ENCODE data around the gene CSNK1A1L. TPM values are rescaled to one million over a fixed set of nuclear protein-coding genes. Genes with fewer than 3 reads are reported as not detected.

Gene CSNK1A1L
- total RNA-seq, 2 donors from 2014 or later, result not detected

DNA sequence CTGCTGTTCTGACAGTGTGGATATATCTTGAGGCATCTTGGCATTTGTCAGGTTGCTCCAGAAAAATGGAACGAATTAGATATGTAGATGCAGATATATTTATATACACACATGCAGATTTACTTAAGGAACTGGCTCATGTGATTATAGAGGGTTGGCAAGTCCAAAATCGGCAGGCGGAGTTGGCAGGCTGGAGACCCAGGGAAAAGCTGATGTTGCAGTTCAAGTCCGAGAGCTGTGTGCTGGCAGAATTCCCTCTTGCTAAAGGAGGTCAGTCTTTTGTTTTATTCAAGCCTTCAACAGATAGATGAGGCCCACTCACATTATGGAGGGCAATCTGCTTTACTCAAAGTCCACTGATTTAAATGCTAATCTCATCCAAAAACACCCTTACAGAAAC lies 24.4 kb upstream of the CSNK1A1L start:
- ATAC-seq (ENCODE audit: insufficient number of reproducible peaks, low FRiP score, low read depth) (no peak), DNase-seq (ENCODE audit: low spot score) (no peak)
- Histone ChIP-seq H3K27me3 (replicated peaks; ENCODE audit: insufficient read depth) (no peaks in the 10 kb centered on the region), H3K4me1 (ENCODE audit: control insufficient read depth in 1 of 2, low read depth in 2 of 2) (peaks cover 5 to 29% of the 10 kb centered on the region in 2 donors), H3K27ac (no peak overlapping the region), H3K36me3 (no peaks in the 10 kb centered on the region), H3K4me3 (no peak overlapping the region), H3K9me3 (no peaks in the 10 kb centered on the region)
- TF ChIP-seq, protein P1, sequence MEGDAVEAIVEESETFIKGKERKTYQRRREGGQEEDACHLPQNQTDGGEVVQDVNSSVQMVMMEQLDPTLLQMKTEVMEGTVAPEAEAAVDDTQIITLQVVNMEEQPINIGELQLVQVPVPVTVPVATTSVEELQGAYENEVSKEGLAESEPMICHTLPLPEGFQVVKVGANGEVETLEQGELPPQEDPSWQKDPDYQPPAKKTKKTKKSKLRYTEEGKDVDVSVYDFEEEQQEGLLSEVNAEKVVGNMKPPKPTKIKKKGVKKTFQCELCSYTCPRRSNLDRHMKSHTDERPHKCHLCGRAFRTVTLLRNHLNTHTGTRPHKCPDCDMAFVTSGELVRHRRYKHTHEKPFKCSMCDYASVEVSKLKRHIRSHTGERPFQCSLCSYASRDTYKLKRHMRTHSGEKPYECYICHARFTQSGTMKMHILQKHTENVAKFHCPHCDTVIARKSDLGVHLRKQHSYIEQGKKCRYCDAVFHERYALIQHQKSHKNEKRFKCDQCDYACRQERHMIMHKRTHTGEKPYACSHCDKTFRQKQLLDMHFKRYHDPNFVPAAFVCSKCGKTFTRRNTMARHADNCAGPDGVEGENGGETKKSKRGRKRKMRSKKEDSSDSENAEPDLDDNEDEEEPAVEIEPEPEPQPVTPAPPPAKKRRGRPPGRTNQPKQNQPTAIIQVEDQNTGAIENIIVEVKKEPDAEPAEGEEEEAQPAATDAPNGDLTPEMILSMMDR (IDR thresholded peaks at IDR 0.05), result no peak

DNA sequence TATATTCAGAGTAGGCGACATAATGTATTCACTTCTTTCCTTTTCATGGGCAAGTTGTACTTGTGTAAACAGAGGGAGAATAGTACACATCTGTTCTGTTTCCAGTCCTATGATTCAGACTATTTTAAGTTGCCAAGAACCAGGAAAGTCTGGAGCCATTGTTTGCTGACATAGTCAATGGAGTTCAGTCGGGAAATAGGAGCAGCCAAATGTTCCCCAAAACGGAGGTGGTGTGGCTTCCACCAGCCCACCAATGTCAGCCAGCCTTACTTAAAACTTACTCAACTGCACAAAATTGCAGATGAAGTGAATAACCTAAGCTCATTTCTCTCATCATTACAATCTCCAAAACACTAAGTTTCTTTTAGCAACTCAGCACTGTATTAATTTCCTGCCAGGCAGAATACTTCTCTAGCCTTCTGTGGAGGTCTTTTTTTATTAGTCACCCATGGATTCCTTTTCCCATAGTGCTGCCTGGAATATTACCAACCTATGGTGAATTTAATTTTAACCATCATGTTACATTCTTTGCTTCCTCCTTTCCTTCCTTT lies 22.3 kb upstream of the CSNK1A1L start:
- TF ChIP-seq, protein P1 (IDR thresholded peaks at IDR 0.05), result no peak
- DNase-seq (ENCODE audit: low spot score) (no peak), ATAC-seq (ENCODE audit: insufficient number of reproducible peaks, low FRiP score, low read depth) (peak; percentile 86)
- H3K4me1 ChIP-seq (ENCODE audit: control insufficient read depth in 1 of 2, low read depth in 2 of 2), result peaks cover 5 to 21% of the 10 kb centered on the region in 2 donors
- H3K36me3 ChIP-seq, result no peaks in the 10 kb centered on the region
- H3K9me3 ChIP-seq, result no peaks in the 10 kb centered on the region
- H3K27me3 ChIP-seq (replicated peaks; ENCODE audit: insufficient read depth), result no peaks in the 10 kb centered on the region
- peak overlapping the region; percentile 26 for H3K4me3 ChIP-seq
- peak overlapping the region; percentile 40 to 58 for H3K27ac ChIP-seq

DNA sequence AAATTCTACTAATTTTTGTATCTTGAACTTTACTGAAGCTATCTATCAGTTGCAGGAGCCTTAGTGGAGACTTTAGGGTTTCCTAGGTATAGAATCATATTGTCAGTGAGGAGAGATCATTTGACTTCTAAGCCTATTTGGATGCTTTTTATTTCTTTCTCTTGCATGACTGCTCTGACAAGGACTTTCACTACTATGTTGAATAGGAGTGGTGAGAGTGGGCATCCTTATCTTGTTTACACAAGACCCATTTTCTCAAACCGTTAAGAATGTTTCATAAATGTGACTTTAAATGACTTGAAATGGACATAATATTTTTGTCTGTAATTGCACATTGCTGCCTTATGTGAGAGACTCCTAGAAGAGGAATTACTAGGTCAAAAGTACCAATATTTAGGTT lies 17.9 kb upstream of the CSNK1A1L start:
- TF ChIP-seq, protein P1 (IDR thresholded peaks at IDR 0.05), result no peak
- H3K36me3 ChIP-seq, result no peaks in the 10 kb centered on the region
- no peak overlapping the region for H3K4me3 ChIP-seq
- no peak for DNase-seq (ENCODE audit: low spot score)
- no peak for ATAC-seq (ENCODE audit: insufficient number of reproducible peaks, low FRiP score, low read depth)
- no peaks in the 10 kb centered on the region for H3K27me3 ChIP-seq (replicated peaks; ENCODE audit: insufficient read depth)
- no peaks in the 10 kb centered on the region for H3K9me3 ChIP-seq
- no peak overlapping the region for H3K27ac ChIP-seq
- H3K4me1 ChIP-seq (ENCODE audit: control insufficient read depth in 1 of 2, low read depth in 2 of 2), result peaks cover 2 to 19% of the 10 kb centered on the region in 2 donors

DNA sequence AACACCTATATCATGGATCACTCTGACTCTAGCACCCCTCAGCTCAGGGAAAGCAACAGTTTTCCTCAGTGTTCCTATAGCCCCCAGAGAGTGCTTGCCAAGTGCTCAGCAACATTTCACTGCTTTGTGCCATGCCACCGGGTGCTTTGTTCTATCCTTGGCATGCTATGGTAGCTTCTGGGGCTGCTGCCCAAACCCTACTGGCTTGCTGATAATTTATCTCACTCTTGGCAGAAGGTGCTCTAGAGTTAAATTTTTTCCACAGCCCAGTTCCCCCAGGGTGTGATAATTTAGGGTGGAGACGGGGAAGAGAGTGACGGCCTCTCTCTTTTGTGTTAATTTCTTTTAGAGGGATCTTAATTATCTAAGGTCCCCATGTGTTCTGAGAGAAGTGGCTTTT lies 12.6 kb upstream of the CSNK1A1L start:
- no peak for ATAC-seq (ENCODE audit: insufficient number of reproducible peaks, low FRiP score, low read depth)
- Histone ChIP-seq H3K27ac (no peak overlapping the region), H3K36me3 (no peaks in the 10 kb centered on the region), H3K4me3 (no peak overlapping the region), H3K27me3 (replicated peaks; ENCODE audit: insufficient read depth) (no peaks in the 10 kb centered on the region), H3K9me3 (no peaks in the 10 kb centered on the region), H3K4me1 (ENCODE audit: control insufficient read depth in 1 of 2, low read depth in 2 of 2) (peaks cover 0 to 7% of the 10 kb centered on the region in 2 donors)
- no peak for DNase-seq (ENCODE audit: low spot score)
- TF ChIP-seq, protein P1 (IDR thresholded peaks at IDR 0.05), result no peak

DNA sequence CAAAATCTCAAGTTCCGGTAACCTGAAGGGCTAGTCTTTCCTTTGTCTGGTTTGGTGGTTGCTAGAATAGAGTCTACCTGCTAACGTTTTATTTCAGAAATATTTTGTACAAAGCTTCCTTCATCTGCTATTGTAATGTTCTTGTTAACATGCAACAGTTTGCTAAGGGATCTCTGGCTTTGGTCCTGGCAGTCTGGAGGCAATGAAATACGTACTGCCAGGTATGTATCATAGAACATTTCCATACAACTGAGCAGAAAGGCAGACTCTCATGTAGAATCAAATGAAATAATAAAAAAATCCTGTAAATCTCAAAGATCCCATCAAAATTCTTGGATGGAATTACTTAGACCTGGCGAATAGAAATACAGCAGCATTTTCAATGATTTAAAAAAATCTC lies 8.8 kb upstream of the CSNK1A1L start:
- no peaks in the 10 kb centered on the region for H3K9me3 ChIP-seq
- H3K4me1 ChIP-seq (ENCODE audit: control insufficient read depth in 1 of 2, low read depth in 2 of 2), result peaks cover 0 to 11% of the 10 kb centered on the region in 2 donors
- no peak overlapping the region for H3K4me3 ChIP-seq
- no peaks in the 10 kb centered on the region for H3K27me3 ChIP-seq (replicated peaks; ENCODE audit: insufficient read depth)
- no peaks in the 10 kb centered on the region for H3K36me3 ChIP-seq
- TF ChIP-seq, protein P1 (IDR thresholded peaks at IDR 0.05), result no peak
- DNase-seq (ENCODE audit: low spot score) (no peak), ATAC-seq (ENCODE audit: insufficient number of reproducible peaks, low FRiP score, low read depth) (no peak)
- H3K27ac ChIP-seq, result no peak overlapping the region
